GM19193 (cell line): ENCODE data around the gene OCSTAMP.

Experiments
- POLR2A ChIP-seq: IDR thresholded peaks from 4 replicates; pipeline ENCODE4 v1.6.1; 2011; ENCODE audit not compliant: insufficient read depth, insufficient read length; ENCODE audit errors: extremely low read depth

OCSTAMP gene, protein sequence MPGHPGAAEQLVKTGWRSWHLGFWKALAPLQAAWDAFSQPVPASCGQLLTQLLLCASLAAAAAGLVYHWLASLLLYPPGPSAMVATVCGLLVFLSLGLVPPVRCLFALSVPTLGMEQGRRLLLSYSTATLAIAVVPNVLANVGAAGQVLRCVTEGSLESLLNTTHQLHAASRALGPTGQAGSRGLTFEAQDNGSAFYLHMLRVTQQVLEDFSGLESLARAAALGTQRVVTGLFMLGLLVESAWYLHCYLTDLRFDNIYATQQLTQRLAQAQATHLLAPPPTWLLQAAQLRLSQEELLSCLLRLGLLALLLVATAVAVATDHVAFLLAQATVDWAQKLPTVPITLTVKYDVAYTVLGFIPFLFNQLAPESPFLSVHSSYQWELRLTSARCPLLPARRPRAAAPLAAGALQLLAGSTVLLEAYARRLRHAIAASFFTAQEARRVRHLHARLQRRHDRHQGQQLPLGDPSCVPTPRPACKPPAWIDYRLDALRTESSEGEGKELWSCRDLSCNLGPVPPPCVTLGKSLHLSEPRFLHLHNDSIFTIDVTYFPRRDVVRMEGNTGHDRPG

DNA sequence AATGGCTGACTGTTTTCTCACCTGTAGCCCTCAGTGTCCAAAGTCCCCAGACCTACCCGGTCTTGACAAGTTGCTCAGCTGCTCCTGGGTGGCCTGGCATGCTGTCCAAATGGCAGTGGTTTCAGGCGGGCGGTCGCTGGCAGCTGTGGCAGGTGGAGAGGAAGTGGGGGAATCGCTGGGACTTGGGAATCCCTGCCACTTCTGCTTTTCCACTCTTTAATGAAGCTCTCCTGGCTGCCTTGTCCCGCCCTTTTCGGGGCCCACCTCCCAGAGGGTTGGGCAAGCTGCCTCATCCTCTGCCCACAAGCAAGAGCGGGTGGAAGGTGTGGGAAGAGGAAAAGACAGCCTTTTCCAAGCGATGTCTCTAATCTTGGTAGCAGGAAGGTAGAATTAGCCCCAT lies at the start of gene OCSTAMP:
Gene OCSTAMP (minus strand): TSS at position 194 of the 400 bp plus-strand sequence. CDS start 94 bp downstream, at position 100.
- no peak for TF ChIP-seq POLR2A

DNA sequence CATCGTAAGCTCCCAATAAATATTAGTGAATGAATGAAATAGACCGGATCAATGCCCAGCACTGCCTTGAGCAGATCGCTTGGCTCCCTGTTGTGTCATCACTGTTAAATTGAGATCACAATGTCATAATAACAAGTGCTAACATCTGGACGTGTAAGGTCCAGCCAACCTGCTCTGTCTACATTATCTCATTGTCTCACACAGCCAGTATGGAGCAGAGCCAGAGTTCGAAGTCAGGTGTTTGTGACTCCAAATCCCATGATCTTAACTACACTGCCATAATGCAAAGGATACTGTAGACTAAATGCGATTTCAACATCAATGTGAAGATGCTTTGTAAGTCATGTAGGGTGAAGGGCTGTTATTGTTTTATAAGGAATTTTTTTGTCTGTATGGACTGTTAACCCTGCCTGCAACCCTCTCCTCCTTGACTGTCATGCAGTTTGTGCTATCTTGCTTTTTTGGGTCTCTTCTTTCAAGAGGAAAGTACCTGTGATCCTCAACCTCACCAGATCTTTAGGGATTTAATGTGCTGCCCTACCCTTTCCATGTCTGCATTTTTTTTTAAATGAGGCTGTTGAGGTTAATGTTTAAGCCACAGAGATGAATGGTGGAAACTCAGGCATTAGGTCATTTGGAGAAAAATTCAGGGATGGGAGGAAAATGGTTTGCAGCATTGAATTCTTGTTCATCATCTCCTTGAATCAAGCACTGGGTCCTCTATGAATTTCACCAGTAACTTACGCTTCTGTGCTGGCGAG lies 49.0 kb upstream of the OCSTAMP start:
- no peak for TF ChIP-seq POLR2A

DNA sequence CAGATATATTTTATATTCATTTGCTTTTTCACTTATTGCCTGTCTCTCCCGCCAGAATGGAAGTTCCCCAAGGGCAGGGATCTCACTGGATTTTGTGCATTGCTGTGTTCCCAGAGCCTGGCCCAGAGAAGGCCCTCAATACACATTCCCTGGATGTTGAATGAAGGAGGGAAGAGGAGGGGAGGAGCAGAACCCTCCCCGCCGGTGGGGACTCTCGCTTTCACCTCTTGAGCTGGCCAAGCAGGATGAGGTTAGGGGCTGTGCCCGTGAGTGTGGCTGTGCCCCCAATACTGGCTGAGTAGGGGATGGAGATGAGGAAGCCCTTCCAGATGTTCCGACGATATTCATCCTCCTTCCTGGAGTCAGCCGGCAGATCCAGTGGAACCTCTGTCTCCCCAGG lies 45.5 kb upstream of the OCSTAMP start:
- no peak for TF ChIP-seq POLR2A

DNA sequence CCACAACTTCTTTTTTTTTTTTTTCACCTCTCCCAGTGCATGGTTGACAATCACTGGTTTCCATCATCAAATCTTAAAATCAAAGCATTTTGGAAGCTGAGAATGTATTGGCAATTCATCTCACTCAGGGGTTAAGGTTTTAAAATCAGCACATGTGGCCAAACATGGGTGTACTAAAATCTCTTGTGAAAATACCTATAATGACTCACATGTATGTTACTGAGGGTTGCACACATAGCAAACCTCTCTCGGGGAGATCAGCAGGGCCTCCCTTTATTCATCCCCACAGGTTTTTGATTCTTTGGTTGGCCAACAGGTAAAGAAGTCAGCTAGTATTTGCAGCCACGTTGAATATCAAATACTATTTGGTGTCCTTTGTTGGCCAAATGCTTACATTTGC lies 44.3 kb upstream of the OCSTAMP start:
- TF ChIP-seq POLR2A = no peak

DNA sequence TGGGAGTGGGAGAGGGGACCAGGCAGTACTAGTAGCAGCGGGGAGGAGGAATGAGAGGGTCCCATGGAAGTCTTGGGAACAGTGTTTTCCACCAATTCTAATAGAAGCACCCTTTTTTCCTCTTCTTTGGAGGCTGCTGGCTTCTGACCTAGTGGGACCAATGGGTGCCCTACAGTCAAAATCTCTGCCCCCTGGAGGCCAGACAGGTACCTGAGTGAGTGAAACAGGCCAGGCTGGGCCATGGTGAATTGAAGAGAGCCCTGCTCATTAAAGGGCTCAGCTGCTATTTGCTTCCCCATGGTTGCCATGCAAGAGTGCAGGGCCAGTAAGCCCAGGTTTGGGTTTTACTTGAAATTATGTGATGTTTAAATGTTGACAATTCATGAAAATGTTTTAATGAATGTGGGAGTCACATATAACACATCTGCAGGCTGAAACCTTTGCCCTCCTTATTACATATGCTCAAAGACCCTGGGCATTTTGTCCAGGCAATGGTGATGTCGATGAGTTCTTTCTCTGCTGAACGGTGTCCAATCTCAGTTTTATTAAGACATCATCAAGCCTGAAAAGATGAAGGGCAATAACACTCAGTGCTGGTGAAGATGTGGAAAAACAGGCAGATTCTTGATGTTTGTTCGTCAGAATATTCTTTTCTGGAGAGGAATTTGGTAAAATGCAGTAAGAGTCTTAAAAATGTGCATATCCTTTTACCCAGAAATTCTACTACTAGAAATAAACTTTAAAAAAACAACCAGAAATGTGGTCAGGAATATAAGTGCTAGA lies 42.3 kb upstream of the OCSTAMP start:
- TF ChIP-seq POLR2A = no peak

DNA sequence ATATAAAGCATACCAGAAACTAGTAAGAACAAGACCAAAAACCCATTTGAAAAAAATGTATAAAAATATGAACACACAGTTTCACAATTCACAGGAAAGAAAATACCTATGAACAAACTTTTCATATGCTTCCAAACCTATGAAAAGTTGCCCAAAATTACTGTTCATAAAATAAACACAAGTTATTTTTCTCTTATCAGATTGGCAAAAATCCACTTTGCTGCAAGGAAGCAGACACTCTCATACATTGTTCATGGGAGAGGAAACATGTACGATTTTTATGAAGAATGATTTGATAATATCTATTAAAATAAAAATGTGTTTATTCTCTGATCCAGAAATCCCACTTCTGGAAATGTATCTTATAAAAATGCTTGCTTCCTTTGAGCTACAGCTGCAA lies 40.0 kb upstream of the OCSTAMP start:
- TF ChIP-seq POLR2A = no peak

DNA sequence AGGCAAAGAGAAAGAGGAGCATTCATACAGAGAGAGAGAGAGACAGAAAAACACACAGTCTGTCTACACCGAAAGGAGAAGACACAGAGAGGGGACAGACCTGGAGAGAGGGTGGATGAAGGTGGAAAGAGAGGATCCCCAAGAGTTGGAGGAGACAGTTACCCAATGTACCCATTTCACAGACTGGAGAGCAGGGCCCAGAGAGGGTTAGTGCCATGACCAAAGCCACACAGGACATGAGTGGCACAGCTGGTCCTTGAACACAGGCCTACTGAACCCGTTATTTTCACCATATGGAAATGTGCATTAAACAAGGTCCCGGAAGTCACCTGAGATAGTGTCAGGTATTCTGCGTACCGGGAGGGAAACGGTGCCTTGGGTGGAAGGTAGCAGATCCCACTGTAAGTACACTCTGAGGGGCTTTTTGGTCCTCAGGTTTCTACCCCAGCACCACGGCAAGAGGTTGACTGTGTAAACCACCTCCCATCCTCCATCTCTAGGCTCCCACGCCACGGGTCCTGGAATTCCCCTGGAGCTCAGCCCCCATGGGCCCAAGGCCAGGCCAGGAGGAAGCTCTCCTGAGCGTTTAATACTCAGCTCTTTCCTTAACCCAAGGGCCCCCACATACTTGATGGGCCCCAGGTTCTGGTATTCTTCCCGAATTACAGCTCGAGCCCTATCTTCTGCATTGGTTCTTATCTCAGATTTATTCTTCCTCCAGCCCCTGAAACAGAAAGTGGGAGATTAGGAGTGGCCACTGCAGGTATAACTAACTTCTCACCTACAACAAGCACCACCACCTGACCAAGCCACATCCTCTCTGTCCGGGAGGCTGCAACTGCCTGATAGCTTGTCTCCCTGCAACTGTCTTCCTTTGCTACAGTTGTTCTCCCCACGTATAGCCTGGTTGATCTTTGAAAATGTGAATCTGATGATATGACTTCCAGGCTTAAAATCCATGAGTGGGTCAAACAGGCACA lies 38.4 kb upstream of the OCSTAMP start:
- no peak for TF ChIP-seq POLR2A

DNA sequence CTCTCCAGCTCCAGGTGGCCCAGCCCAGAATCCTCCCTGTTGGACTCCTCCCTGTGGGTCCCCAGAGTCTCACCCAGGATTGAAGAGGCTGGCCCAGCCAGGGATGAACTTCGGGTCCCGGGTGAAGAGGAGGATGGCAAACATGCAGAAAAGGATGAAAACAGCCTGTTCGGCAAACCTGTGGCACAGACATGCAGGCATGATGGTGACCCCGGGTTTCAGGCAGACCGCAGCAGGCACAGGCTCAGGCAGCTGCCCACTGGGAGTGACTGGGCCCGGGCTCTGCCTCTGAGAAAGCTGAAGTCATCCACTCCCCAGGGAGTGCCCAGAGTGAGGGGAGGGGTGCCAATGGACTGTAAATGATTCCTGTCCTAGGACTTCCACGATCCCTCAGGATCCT lies 37.5 kb upstream of the OCSTAMP start:
- TF ChIP-seq POLR2A = no peak

DNA sequence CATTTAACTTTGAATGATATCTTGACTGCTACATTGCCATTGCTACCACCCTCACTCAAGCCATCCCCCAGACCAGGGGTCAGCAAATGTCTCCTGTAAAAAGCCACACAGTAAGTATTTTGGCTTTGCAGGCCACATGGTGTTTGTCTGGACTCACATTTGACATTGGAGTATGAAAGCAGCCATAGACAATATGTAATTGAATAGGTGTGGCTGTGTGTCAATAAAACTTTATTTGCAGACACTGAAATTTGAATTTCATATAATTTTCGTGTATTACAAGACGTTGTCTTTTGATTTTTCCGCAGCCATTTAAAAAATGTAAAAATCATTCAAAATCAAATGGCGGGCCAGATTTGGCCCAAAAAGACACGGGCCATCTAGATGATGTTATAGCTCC lies 36.3 kb upstream of the OCSTAMP start:
- no peak for TF ChIP-seq POLR2A

DNA sequence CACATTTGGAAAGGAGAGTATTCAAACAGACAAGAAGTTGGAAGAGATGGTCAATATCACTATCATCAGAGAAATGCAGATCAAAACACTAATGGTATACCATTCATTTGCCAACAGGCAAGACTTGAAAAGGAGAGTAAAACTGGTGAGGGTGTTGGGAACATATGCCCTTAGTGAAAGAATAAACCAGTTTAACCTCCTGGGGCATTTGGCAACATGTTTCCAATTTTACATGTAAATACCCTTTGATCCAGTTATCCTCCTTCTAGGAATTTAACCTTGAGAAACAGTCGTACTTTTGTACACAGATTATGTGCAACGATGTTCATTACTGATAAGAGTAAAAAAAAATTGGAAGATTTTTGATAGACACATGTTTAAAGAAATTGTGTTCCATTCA lies 34.1 kb upstream of the OCSTAMP start:
- TF ChIP-seq POLR2A = no peak

DNA sequence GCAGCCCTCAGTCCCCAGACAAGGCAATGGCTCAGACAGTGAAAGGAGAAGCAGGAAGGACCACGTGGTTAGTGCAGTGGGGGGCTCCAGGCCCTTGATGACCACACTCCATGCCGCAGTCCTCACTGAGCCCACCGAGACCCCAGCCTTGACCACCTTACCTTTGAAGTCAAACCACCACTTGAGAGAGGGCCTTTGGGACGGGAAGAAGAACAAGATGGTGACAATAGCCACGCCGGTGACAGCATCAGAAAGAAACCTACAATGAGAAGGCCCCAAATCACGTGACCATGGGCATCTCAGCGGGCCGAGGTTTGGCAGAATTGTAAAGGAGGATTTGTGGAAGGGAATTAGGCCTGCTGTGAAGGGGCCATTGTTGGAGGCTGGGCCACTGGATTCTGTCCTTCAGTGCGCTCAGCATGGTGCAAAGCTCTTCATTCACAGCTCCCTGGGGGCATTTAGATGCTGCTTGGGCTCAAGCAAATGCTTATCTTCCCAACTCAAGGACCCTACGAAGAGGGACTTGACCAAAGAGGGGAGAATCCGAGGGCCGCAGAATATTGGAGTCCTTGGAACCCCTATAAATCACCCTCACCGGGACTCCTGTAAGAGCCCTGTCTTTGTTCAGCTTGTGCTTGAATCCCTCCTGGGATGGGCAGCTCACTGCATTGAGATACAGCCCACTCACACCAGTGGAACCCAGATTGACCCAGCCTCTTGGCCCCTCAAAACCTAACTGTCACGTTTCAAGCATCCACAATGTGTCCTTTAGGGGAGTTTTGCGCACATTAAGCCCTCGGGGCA lies 33.2 kb upstream of the OCSTAMP start:
- no peak for TF ChIP-seq POLR2A

DNA sequence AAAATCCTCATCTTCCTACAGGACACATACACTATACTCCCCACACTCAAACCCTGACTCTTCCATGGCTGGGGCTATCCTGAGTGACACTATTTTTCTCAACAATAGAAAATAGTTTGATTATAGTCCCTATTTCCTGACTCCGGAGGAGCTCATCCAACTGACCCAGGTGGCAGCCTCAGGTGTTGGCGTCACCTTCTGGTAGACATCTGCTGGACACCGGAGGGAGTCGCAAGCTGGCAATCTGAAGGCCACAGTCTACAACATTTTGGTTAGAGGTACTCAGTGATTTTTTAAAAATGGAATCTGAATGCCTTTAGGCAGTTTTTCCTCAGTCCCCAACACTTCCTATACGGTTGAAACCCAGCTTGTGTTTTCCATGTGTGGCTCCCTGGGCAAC lies 32.2 kb upstream of the OCSTAMP start:
- no peak for TF ChIP-seq POLR2A

DNA sequence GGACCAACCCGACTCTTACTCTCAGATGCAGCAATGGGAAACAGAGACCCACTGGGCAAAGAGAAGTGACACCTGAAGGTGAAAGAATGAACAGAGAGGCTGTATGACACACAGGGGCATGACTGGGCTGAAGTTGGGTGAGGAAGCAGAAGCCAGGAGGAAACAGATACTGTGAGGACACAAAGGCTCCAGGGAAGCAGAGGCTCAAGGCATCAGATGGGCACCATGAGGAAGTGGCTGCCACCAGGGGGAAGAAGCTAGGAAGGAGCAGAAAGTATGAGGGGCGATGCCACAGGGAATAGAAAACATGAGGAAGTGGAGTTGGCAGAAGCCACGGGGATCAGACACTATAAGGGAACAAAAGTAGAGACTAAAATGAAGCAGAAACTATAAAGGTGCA lies 30.9 kb upstream of the OCSTAMP start:
- no peak for TF ChIP-seq POLR2A
